DND-41 (cell line): ENCODE data around the gene RXRB.

ENCODE experiments used
- ATAC-seq: fragments of 200-7000 bp; cut with Tn5 transposase; 3 replicates; pipeline ENCODE4 v1.9.1; 2021; ENCODE audit warnings: low read depth; ENCODE audit not compliant: insufficient read depth
- DNase-seq: peaks from one replicate; pipeline ENCODE4 v3.0.0-alpha.2; 2020
- H2AFZ ChIP-seq: 2 replicates; pipeline ENCODE4 v1.6.0; 2012; ENCODE audit warnings: low read depth, low read length
- H3K27ac ChIP-seq: 2 replicates; pipeline ENCODE4 v1.5.1; 2012; ENCODE audit warnings: low read length, inconsistent platforms
- H3K27me3 ChIP-seq: fragments of 200-600 bp; sonication (generic); 2 replicates; pipeline ENCODE4 v1.6.0; 2012; ENCODE audit warnings: low read length, mild to moderate bottlenecking, inconsistent platforms; ENCODE audit not compliant: insufficient read depth, poor library complexity
- H3K36me3 ChIP-seq: 2 replicates; pipeline ENCODE4 v1.5.1; 2012; ENCODE audit warnings: low read length, inconsistent platforms; ENCODE audit not compliant: insufficient read depth
- H3K4me1 ChIP-seq: 2 replicates; pipeline ENCODE4 v1.5.1; 2012; ENCODE audit warnings: mild to moderate bottlenecking, low read length; ENCODE audit not compliant: insufficient read depth
- H3K4me2 ChIP-seq: 2 replicates; pipeline ENCODE4 v1.6.0; 2012; ENCODE audit warnings: mild to moderate bottlenecking, moderate library complexity, low read length, inconsistent platforms; ENCODE audit not compliant: insufficient read depth
- H3K4me3 ChIP-seq, 2 experiments: fragments of 200-600 bp in 1 of 2; shearing (Covaris generic) in 1 of 2; 2 replicates each; pipeline ENCODE4 v1.5.1; 2012 to 2016; ENCODE audit warnings: inconsistent platforms in 2 of 2, low read length in 2 of 2, mild to moderate bottlenecking in 2 of 2, low read depth in 1 of 2, moderate library complexity in 1 of 2
- H3K79me2 ChIP-seq: 2 replicates; pipeline ENCODE4 v1.6.0; 2012; ENCODE audit warnings: low read length, inconsistent platforms; ENCODE audit not compliant: insufficient read depth
- H3K9ac ChIP-seq: 2 replicates; pipeline ENCODE4 v1.6.0; 2012; ENCODE audit warnings: low read depth, mild to moderate bottlenecking, inconsistent platforms, low read length, moderate library complexity
- H3K9me3 ChIP-seq: 2 replicates; pipeline ENCODE4 v1.5.1; 2012; ENCODE audit warnings: low read length, moderate library complexity, mild to moderate bottlenecking, inconsistent platforms; ENCODE audit not compliant: insufficient read depth, severe bottlenecking
- H4K20me1 ChIP-seq: 2 replicates; pipeline ENCODE4 v1.6.0; 2012; ENCODE audit warnings: low read length; ENCODE audit not compliant: insufficient read depth
- CTCF ChIP-seq: IDR thresholded peaks from 2 replicates; pipeline ENCODE4 v1.5.1; 2012; ENCODE audit warnings: borderline replicate concordance, low read length, moderate library complexity, mild to moderate bottlenecking; ENCODE audit not compliant: poor library complexity, severe bottlenecking; ENCODE audit errors: extremely low read depth
- EZH2 ChIP-seq: IDR thresholded peaks from 3 replicates; pipeline ENCODE4 v1.6.1; 2012; ENCODE audit warnings: borderline replicate concordance, low read depth, mild to moderate bottlenecking, moderate library complexity, low read length, inconsistent platforms; ENCODE audit not compliant: severe bottlenecking

The RXRB gene

GRCh38 chr6:33206864-33207551 is 6.5 kb upstream of the RXRB start:
- Histone ChIP-seq H3K9ac (peak overlapping the region; percentile 94), H3K79me2 (peaks cover 24% of the 10 kb centered on the region), H3K4me2 (peak overlapping the region; percentile 88), H2AFZ (no peak overlapping the region), H3K27me3 (no peaks in the 10 kb centered on the region), H4K20me1 (peaks cover 4% of the 10 kb centered on the region), H3K4me3 (peak overlapping the region in 1 of 2 experiments; percentile 76; a peak in 2 of 4 replicates), H3K36me3 (peaks cover 34% of the 10 kb centered on the region), H3K27ac (no peak overlapping the region), H3K4me1 (peaks cover 55% of the 10 kb centered on the region), H3K9me3 (no peaks in the 10 kb centered on the region)
- no peak for ATAC-seq
- no peak for DNase-seq
- TF ChIP-seq CTCF (no peak), EZH2 (no peak)

GRCh38 chr6:33206027-33206863 is 5.8 kb upstream of the RXRB start:
- Histone ChIP-seq H3K4me1 (peaks cover 62% of the 10 kb centered on the region), H3K4me3 (no peak overlapping the region), H3K9me3 (no peaks in the 10 kb centered on the region), H3K79me2 (peaks cover 32% of the 10 kb centered on the region), H3K4me2 (0 out of 2 replicates have a peak overlapping the region, but pooled peaks have one; percentile 14), H4K20me1 (peaks cover 8% of the 10 kb centered on the region), H3K9ac (no peak overlapping the region), H2AFZ (no peak overlapping the region), H3K27me3 (no peaks in the 10 kb centered on the region), H3K36me3 (peaks cover 41% of the 10 kb centered on the region), H3K27ac (no peak overlapping the region)
- DNase-seq: no peak
- TF ChIP-seq EZH2 (no peak), CTCF (no peak)
- no peak for ATAC-seq

- peak overlapping the region in 1 of 2 experiments; percentile 60; a peak in 3 of 4 replicates for H3K4me3 ChIP-seq
- ATAC-seq (no peak), DNase-seq (peak; percentile 32)
- peaks cover 41% of the 10 kb centered on the region for H3K36me3 ChIP-seq
- H2AFZ ChIP-seq: 0 out of 2 replicates have a peak overlapping the region, but pooled peaks have one; percentile 64
- peak overlapping the region; percentile 66 for H3K4me2 ChIP-seq
- H4K20me1 ChIP-seq: peaks cover 8% of the 10 kb centered on the region
- peaks cover 65% of the 10 kb centered on the region for H3K4me1 ChIP-seq
- H3K9ac ChIP-seq: peak overlapping the region; percentile 61
- no peak for TF ChIP-seq EZH2
- peak; percentile 55 for TF ChIP-seq CTCF
- peaks cover 38% of the 10 kb centered on the region for H3K79me2 ChIP-seq
- H3K27me3 ChIP-seq: no peaks in the 10 kb centered on the region
- no peaks in the 10 kb centered on the region for H3K9me3 ChIP-seq
- peak overlapping the region; percentile 59; the same call in 1 of the 2 replicates for H3K27ac ChIP-seq
These were observed 4.9 kb upstream of the RXRB start for GRCh38 chr6:33205191-33206026.
